HEK293 (cell line): Measurements from ENCODE around the gene DOK1.

Experiments used
- BCL11A ChIP-seq: fragments of 450-650 bp; formaldehyde crosslinking; IDR thresholded peaks from 2 replicates; pipeline ENCODE4 v1.5.1; 2016; ENCODE audit warnings: low read depth, missing biosample characterization, missing genetic modification characterization
- CTCF ChIP-seq: fragments of 450-650 bp; formaldehyde crosslinking; IDR thresholded peaks from 2 replicates; pipeline ENCODE4 v1.5.1; 2016; ENCODE audit warnings: missing biosample characterization, missing genetic modification characterization
- TCF7L2 ChIP-seq: IDR thresholded peaks from 2 replicates; pipeline ENCODE4 v1.6.1; 2011; ENCODE audit warnings: low read depth, mild to moderate bottlenecking, inconsistent platforms, low read length, moderate library complexity, borderline replicate concordance
- ZBTB26 ChIP-seq: fragments of 450-650 bp; formaldehyde crosslinking; optimal IDR thresholded peaks from 2 replicates; pipeline ENCODE3; 2016; ENCODE audit warnings: missing biosample characterization, mild to moderate bottlenecking, missing genetic modification characterization
- ZNF138 ChIP-seq: fragments of 450-650 bp; formaldehyde crosslinking; IDR thresholded peaks from 2 replicates; pipeline ENCODE4 v1.5.1; 2016; ENCODE audit warnings: missing biosample characterization, missing genetic modification characterization, borderline replicate concordance
- ZNF175 ChIP-seq: fragments of 450-650 bp; formaldehyde crosslinking; IDR thresholded peaks from 2 replicates; pipeline ENCODE4 v1.5.1; 2016; ENCODE audit warnings: missing biosample characterization, missing genetic modification characterization
- ZNF26 ChIP-seq: fragments of 450-650 bp; formaldehyde crosslinking; IDR thresholded peaks from 2 replicates; pipeline ENCODE4 v1.5.1; 2016; ENCODE audit warnings: missing biosample characterization, missing genetic modification characterization
- ZNF341 ChIP-seq: fragments of 450-650 bp; formaldehyde crosslinking; IDR thresholded peaks from 2 replicates; pipeline ENCODE4; 2016; ENCODE audit warnings: low read depth, missing biosample characterization, missing genetic modification characterization
- ZNF514 ChIP-seq: fragments of 450-650 bp; formaldehyde crosslinking; IDR thresholded peaks from 2 replicates; pipeline ENCODE4 v1.5.1; 2016; ENCODE audit warnings: missing biosample characterization, missing genetic modification characterization
- ZSCAN16 ChIP-seq: fragments of 450-650 bp; formaldehyde crosslinking; IDR thresholded peaks from 2 replicates; pipeline ENCODE4 v1.5.1; 2016; ENCODE audit warnings: missing biosample characterization, missing genetic modification characterization
- TF ChIP-seq, protein P1 (sequence below): fragments of 450-650 bp; formaldehyde crosslinking; conservative IDR thresholded peaks from 2 replicates; pipeline ENCODE4 v1.5.1; 2016; ENCODE audit warnings: low read depth, missing biosample characterization, missing genetic modification characterization
- TF ChIP-seq, protein P2 (sequence below): fragments of 450-650 bp; formaldehyde crosslinking; IDR thresholded peaks from 2 replicates; pipeline ENCODE4 v1.5.1; 2016; ENCODE audit warnings: missing biosample characterization, missing genetic modification characterization

GRCh38 chr2:74555610-74556103 is 1.1 kb downstream of the DOK1 start:
- TF ChIP-seq CTCF (tag by site-specific recombination) (no peak), ZNF514 (tag by site-specific recombination) (no peak), ZNF26 (tag by site-specific recombination) (no peak), ZBTB26 (no peak), ZNF175 (tag by site-specific recombination) (no peak), ZNF138 (tag by site-specific recombination) (no peak), TCF7L2 (no peak), BCL11A (no peak), ZSCAN16 (no peak), ZNF341 (tag by site-specific recombination) (no peak)
- TF ChIP-seq, protein P1, sequence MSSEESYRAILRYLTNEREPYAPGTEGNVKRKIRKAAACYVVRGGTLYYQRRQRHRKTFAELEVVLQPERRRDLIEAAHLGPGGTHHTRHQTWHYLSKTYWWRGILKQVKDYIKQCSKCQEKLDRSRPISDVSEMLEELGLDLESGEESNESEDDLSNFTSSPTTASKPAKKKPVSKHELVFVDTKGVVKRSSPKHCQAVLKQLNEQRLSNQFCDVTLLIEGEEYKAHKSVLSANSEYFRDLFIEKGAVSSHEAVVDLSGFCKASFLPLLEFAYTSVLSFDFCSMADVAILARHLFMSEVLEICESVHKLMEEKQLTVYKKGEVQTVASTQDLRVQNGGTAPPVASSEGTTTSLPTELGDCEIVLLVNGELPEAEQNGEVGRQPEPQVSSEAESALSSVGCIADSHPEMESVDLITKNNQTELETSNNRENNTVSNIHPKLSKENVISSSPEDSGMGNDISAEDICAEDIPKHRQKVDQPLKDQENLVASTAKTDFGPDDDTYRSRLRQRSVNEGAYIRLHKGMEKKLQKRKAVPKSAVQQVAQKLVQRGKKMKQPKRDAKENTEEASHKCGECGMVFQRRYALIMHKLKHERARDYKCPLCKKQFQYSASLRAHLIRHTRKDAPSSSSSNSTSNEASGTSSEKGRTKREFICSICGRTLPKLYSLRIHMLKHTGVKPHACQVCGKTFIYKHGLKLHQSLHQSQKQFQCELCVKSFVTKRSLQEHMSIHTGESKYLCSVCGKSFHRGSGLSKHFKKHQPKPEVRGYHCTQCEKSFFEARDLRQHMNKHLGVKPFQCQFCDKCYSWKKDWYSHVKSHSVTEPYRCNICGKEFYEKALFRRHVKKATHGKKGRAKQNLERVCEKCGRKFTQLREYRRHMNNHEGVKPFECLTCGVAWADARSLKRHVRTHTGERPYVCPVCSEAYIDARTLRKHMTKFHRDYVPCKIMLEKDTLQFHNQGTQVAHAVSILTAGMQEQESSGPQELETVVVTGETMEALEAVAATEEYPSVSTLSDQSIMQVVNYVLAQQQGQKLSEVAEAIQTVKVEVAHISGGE: no peak
- TF ChIP-seq, protein P2, sequence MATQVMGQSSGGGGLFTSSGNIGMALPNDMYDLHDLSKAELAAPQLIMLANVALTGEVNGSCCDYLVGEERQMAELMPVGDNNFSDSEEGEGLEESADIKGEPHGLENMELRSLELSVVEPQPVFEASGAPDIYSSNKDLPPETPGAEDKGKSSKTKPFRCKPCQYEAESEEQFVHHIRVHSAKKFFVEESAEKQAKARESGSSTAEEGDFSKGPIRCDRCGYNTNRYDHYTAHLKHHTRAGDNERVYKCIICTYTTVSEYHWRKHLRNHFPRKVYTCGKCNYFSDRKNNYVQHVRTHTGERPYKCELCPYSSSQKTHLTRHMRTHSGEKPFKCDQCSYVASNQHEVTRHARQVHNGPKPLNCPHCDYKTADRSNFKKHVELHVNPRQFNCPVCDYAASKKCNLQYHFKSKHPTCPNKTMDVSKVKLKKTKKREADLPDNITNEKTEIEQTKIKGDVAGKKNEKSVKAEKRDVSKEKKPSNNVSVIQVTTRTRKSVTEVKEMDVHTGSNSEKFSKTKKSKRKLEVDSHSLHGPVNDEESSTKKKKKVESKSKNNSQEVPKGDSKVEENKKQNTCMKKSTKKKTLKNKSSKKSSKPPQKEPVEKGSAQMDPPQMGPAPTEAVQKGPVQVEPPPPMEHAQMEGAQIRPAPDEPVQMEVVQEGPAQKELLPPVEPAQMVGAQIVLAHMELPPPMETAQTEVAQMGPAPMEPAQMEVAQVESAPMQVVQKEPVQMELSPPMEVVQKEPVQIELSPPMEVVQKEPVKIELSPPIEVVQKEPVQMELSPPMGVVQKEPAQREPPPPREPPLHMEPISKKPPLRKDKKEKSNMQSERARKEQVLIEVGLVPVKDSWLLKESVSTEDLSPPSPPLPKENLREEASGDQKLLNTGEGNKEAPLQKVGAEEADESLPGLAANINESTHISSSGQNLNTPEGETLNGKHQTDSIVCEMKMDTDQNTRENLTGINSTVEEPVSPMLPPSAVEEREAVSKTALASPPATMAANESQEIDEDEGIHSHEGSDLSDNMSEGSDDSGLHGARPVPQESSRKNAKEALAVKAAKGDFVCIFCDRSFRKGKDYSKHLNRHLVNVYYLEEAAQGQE: no peak
